GM18907 (cell line): ENCODE data around the gene CYB5R2.
A peak's percentile ranks its signal among the peaks of the same experiment; 100 is the strongest.

Experiments used
- ATAC-seq: cut with Tn5 transposase; IDR thresholded peaks from one replicate; pipeline ENCODE4 v1.9.1; 2021; ENCODE audit warnings: mild to moderate bottlenecking, moderate library complexity; ENCODE audit not compliant: unreplicated experiment

Gene CYB5R2

GRCh38 chr11:7638710-7639642 is 34.3 kb downstream of the CYB5R2 start:
- ATAC-seq: peak; percentile 74

DNA sequence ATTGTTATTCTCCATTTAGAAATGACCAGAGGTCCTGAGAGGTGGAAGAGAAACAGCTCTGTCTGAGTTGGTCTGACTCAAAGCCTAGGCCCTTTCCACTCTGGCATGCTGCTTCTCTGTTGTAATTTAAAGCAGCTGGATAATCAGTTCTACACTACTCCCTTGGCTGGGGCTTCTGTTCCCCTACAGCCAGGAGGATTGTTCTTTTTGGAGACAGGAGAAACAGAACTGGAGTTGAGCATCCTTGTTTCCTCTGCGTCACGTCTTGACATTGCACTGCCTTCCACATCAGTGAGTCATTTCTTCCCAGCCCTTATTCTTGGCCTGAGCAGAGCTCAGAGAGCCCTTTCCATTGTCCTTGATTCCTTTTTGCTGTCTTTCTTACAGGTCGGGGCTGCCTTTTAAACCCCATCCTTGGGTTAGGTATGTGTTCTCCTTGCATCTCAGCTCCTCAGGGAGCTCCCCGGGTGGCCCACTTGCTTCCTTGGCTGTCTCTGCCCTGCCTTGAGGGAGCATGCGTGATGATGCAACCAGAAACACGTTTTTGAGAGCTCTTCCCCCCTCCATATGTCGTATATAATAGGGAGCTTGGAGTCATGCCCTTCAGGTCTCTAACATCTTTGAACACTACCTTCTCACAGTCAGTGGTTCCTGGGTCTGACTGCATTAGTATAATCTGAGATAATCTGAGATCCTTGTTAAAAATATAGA is 35.7 kb downstream of the CYB5R2 start:
- ATAC-seq: no peak

DNA sequence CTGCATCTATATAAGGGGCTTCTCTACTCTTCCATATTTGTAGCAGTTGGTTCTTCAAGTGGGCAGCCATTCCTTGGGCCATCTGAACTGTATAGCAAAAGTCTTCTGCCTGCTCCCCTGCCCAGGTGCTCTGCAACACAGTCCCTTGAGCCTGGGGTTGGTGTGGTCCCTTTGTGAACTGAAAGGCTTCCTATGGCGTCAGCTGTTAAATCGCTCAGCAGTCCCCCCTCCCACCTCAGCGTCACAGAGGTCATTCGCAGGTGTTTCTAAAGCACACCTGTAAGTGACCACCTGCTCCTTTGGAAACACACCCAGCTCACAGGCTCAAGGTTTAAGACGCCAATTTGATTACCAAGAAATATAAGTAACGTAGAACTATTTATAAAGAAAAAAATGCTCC is 37.0 kb downstream of the CYB5R2 start:
- no peak for ATAC-seq

DNA sequence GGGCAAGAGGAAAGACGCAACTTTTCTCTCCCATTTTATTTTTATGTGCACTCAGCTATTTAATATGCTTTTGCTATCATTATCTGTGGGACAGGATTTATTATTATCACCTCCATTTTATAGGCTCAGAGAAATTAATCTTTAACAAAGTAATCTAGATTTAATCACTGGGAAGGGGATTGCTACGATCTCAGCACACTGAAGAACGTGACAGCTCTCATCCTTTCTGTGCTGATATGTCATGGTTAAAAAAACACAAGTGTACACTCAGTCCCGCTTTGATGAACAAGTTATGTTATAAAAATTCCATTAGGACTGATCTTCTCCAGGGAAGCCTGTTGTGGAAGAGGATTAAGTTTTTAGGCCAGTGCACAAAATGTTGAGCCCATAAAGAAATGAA is 37.6 kb downstream of the CYB5R2 start:
- ATAC-seq: no peak

GRCh38 chr11:7635137-7635536 is 38.2 kb downstream of the CYB5R2 start:
- ATAC-seq: no peak

- ATAC-seq: no peak
These were observed 41.1 kb downstream of the CYB5R2 start for GRCh38 chr11:7632211-7632610.

- no peak for ATAC-seq
These were observed 43.3 kb downstream of the CYB5R2 start for GRCh38 chr11:7630002-7630401.

- no peak for ATAC-seq
These were observed 44.6 kb downstream of the CYB5R2 start for GRCh38 chr11:7628660-7629059.

DNA sequence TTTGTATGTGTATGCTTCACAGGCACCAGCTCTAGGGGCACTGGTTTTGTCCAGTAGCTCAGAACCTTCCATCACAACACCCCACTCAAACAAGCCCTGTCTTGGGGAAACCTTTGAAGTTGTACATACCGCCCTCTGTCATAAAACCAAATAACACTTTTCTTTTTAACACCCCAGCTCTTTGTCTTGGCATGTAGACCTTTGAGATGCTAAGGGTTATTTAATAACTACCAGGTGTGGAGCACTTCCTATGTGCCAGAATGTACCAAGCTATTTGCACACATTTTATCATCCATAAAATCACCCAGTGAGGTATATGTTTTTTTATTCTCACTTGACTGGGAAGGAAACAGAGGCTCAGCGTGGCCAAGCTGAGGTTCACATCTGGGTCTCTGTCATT is 50.6 kb downstream of the CYB5R2 start:
- ATAC-seq: no peak

GRCh38 chr11:7621554-7621953 is 51.7 kb downstream of the CYB5R2 start:
- ATAC-seq: no peak

DNA sequence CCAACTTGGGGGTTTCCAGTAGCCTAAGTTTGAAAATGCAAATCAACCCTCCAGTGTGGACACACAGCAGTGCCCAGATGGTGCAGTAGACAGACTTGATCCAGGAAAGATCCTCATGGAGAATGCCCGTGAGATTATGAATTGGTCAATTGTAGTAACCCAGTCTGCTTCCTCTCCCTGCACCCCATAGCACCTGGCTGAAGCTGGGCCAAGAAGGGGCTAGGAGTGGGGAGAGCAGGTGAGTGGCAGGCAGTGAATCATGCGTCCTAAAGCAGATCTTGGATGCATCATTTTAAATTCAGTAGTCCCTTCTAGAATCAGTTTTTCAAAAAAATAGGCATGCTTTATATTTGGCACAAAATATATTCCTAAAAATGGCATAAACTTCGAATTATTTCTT is 52.2 kb downstream of the CYB5R2 start:
- no peak for ATAC-seq

GRCh38 chr11:7619322-7619721 is 54.0 kb downstream of the CYB5R2 start:
- ATAC-seq: no peak

DNA sequence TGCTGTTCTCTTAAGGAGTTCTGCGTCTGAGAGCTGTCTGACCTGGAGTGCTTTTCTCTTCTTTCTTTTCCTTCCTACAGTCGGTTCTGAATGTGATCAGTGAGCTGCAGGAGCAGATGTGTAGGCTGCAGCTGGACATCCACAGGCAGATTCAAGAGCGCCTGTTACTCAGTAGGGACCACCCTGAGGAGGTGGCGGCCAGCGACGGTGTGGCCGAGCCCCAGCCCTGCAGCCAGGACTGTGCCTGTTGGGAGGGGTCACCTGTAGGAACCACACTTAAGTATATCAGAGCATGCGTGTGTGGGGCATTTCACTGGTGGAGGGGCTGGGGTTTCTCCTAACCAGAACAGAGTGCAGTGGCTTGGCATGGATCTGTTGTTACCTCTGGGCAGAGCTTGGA is 56.3 kb downstream of the CYB5R2 start:
- ATAC-seq: no peak
